H9 (cell line): ENCODE results near the gene SPINK13. TPM values are rescaled to one million over a fixed set of nuclear protein-coding genes. Genes with fewer than 3 reads are reported as not detected.

ENCODE experiments used
- DNase-seq: peaks from one replicate; pipeline ENCODE4 v3.0.0-alpha.2; 2017
- H2AFZ ChIP-seq: one replicate; pipeline ENCODE4 v1.6.1; 2013; ENCODE audit warnings: mild to moderate bottlenecking, low read length, control low read depth, moderate library complexity
- H2AK5ac ChIP-seq: 2 replicates; pipeline ENCODE4 v1.6.1; 2013; ENCODE audit warnings: low read length, control low read depth, mixed read lengths; ENCODE audit not compliant: insufficient read length
- H2BK120ac ChIP-seq: one replicate; pipeline ENCODE4 v1.6.1; 2013; ENCODE audit warnings: low read depth, mild to moderate bottlenecking, low read length, control low read depth, inconsistent platforms; ENCODE audit not compliant: poor library complexity, severe bottlenecking
- H2BK12ac ChIP-seq: 2 replicates; pipeline ENCODE4 v1.6.1; 2013; ENCODE audit warnings: low read length, control low read depth, mixed read lengths, low read depth; ENCODE audit not compliant: insufficient read length
- H2BK15ac ChIP-seq: 2 replicates; pipeline ENCODE4 v1.6.1; 2013; ENCODE audit warnings: low read depth, low read length, control low read depth
- H2BK20ac ChIP-seq: one replicate; pipeline ENCODE4 v1.6.1; 2013; ENCODE audit warnings: low read depth, mild to moderate bottlenecking, low read length, control low read depth, inconsistent platforms; ENCODE audit not compliant: poor library complexity, severe bottlenecking
- H2BK5ac ChIP-seq: 2 replicates; pipeline ENCODE4 v1.6.1; 2013; ENCODE audit warnings: low read length, control low read depth, mixed read lengths; ENCODE audit not compliant: insufficient read length
- H3K14ac ChIP-seq: 2 replicates; pipeline ENCODE4 v1.6.1; 2013; ENCODE audit warnings: low read length, control low read depth; ENCODE audit not compliant: insufficient read depth
- H3K18ac ChIP-seq: 2 replicates; pipeline ENCODE4 v1.6.1; 2013; ENCODE audit warnings: low read depth, mild to moderate bottlenecking, mixed read lengths, low read length, control low read depth; ENCODE audit not compliant: insufficient read length
- H3K23ac ChIP-seq: 2 replicates; pipeline ENCODE4 v1.6.1; 2013; ENCODE audit warnings: low read length, control low read depth, mixed read lengths, low read depth; ENCODE audit not compliant: insufficient read length
- H3K23me2 ChIP-seq: 2 replicates; pipeline ENCODE4 v1.6.1; 2013; ENCODE audit warnings: low read depth, mild to moderate bottlenecking, mixed read lengths, low read length, control low read depth; ENCODE audit not compliant: insufficient read length, poor library complexity, severe bottlenecking
- H3K27ac ChIP-seq: 2 replicates; pipeline ENCODE4 v1.5.1; 2013; ENCODE audit warnings: low read length, control low read depth, mixed read lengths, low read depth; ENCODE audit not compliant: insufficient read length
- H3K27me3 ChIP-seq: 2 replicates; pipeline ENCODE4 v1.6.1; 2013; ENCODE audit warnings: low read length, control low read depth, inconsistent platforms; ENCODE audit not compliant: insufficient read depth
- H3K4ac ChIP-seq: 2 replicates; pipeline ENCODE4 v1.6.1; 2013; ENCODE audit warnings: low read depth, mild to moderate bottlenecking, control low read depth, inconsistent platforms, low read length, moderate library complexity
- H3K4me1 ChIP-seq: 2 replicates; pipeline ENCODE4 v1.6.1; 2013; ENCODE audit warnings: low read length, control low read depth, inconsistent platforms; ENCODE audit not compliant: insufficient read depth
- H3K4me2 ChIP-seq: 2 replicates; pipeline ENCODE4 v1.6.1; 2013; ENCODE audit warnings: low read length, control low read depth, mixed read lengths; ENCODE audit not compliant: insufficient read length, insufficient read depth
- H3K56ac ChIP-seq: 2 replicates; pipeline ENCODE4 v1.6.1; 2013; ENCODE audit warnings: low read depth, mild to moderate bottlenecking, mixed read lengths, low read length, control low read depth; ENCODE audit not compliant: insufficient read length
- H3K79me1 ChIP-seq: 2 replicates; pipeline ENCODE4 v1.6.1; 2013; ENCODE audit warnings: low read depth, mild to moderate bottlenecking, moderate library complexity, low read length, control low read depth, inconsistent platforms; ENCODE audit not compliant: insufficient read depth, poor library complexity, severe bottlenecking
- H3K79me2 ChIP-seq: 2 replicates; pipeline ENCODE4 v1.6.1; 2013; ENCODE audit warnings: low read length, control low read depth, inconsistent platforms; ENCODE audit not compliant: insufficient read depth
- H3K9ac ChIP-seq: 2 replicates; pipeline ENCODE4 v1.6.1; 2013; ENCODE audit warnings: low read length, control low read depth, mixed read lengths; ENCODE audit not compliant: insufficient read length; ENCODE audit errors: extremely low read depth
- H3K9me3 ChIP-seq: one replicate; pipeline ENCODE4 v1.6.1; 2013; ENCODE audit warnings: low read depth, low read length, inconsistent platforms; ENCODE audit not compliant: control insufficient read depth
- H3T11ph ChIP-seq: one replicate; pipeline ENCODE4 v1.6.1; 2013; ENCODE audit warnings: mild to moderate bottlenecking, low read length, control low read depth, inconsistent platforms
- H4K20me1 ChIP-seq: one replicate; pipeline ENCODE4 v1.6.1; 2013; ENCODE audit not compliant: control insufficient read depth, insufficient read length, insufficient read depth
- H4K5ac ChIP-seq: 2 replicates; pipeline ENCODE4 v1.6.1; 2013; ENCODE audit warnings: low read depth, mild to moderate bottlenecking, mixed read lengths, low read length, control low read depth; ENCODE audit not compliant: insufficient read length
- H4K8ac ChIP-seq: replicated peaks from 2 replicates; pipeline ENCODE4 v1.6.1; 2013; ENCODE audit warnings: low read length, control low read depth, mixed read lengths, low read depth; ENCODE audit not compliant: insufficient read length
- H4K91ac ChIP-seq: 2 replicates; pipeline ENCODE4 v1.6.1; 2013; ENCODE audit warnings: low read depth, mild to moderate bottlenecking, moderate library complexity, mixed read lengths, low read length, control low read depth; ENCODE audit not compliant: insufficient read length
- H3K27ac Mint-ChIP-seq, 3 experiments: 2 replicates in 2 of 3; 3 replicates in 1 of 3; pipeline ENCODE4 v1.8.0; 2020 to 2021; ENCODE audit warnings: mixed read lengths in 3 of 3, mild to moderate bottlenecking in 1 of 3, moderate library complexity in 1 of 3
- H3K27me3 Mint-ChIP-seq: 2 replicates; pipeline ENCODE4 v1.8.0; 2021; ENCODE audit warnings: low read depth, mild to moderate bottlenecking, moderate library complexity, mixed read lengths
- H3K36me3 Mint-ChIP-seq, 3 experiments: 2 replicates in 2 of 3; 3 replicates in 1 of 3; pipeline ENCODE4 v1.8.0; 2020 to 2021; ENCODE audit warnings: low read depth in 3 of 3, mixed read lengths in 3 of 3; ENCODE audit not compliant: insufficient read depth in 1 of 3
- H3K4me1 Mint-ChIP-seq, 2 experiments: 2 replicates each; pipeline ENCODE4 v1.8.0; 2020; ENCODE audit warnings: mixed read lengths in 2 of 2
- H3K4me3 Mint-ChIP-seq, 2 experiments: 2 replicates in 1 of 2; 3 replicates in 1 of 2; pipeline ENCODE4 v1.8.0; 2020 to 2021; ENCODE audit warnings: mild to moderate bottlenecking in 2 of 2, mixed read lengths in 2 of 2, moderate library complexity in 1 of 2
- H3K9me3 Mint-ChIP-seq, 2 experiments: 2 replicates in 1 of 2; 3 replicates in 1 of 2; pipeline ENCODE4 v1.8.0; 2020; ENCODE audit warnings: mild to moderate bottlenecking in 2 of 2, mixed read lengths in 2 of 2, moderate library complexity in 1 of 2
- WGBS: extraction: QIAGEN DNeasy Blood & Tissue Kit; methylation state at CpG from one replicate; pipeline ENCODE4 v1.1.7; 2013; ENCODE audit warnings: missing lambda C conversion rate, low lambda C conversion rate, mixed read lengths; ENCODE audit not compliant: insufficient read length; ENCODE audit errors: extremely low coverage; 5-methylcytosine and 5-hydroxymethylcytosine counted together
- total RNA-seq: library from RNA; stranded (reverse); gene quantifications from 2 replicates; pipeline ENCODE4 v1.2.1, GENCODE V29; 2021
- TF ChIP-seq, protein P1 (sequence below): fragments of 200-600 bp; sonication (generic); conservative IDR thresholded peaks from 3 replicates; pipeline ENCODE4 v1.8.0; 2021; ENCODE audit warnings: antibody characterized with exemption, mild to moderate bottlenecking

The SPINK13 gene
- total RNA-seq, 1 experiment from 2014 or later, result not detected

DNA sequence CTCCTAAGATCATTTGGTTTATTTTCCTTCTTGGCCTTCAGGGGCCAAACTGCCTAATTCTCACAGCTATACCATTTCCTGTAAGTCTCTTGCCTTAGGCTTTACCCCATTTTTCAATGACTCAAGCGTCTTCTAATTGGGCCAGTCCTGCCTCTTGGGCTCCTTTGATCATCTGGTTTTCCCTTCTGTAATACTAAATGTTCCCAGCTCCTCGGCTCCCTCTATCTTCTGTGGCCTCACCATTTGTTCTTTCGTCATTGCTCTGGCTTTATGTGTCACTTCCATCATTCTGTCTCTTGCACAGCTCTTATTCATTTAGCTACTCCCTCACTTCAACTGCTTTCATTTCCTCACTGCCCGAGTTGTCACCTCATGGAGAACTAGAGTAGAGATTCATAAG, 29.1 kb downstream of the SPINK13 start:
- H2BK5ac ChIP-seq, result no peak overlapping the region
- no peaks in the 10 kb centered on the region for H3K4me1 ChIP-seq
- H2BK15ac ChIP-seq, result no peak overlapping the region
- no peak overlapping the region for H3K56ac ChIP-seq
- H3K18ac ChIP-seq, result no peak overlapping the region
- H3K9me3 Mint-ChIP-seq, result no peaks in the 10 kb centered on the region
- no peaks in the 10 kb centered on the region for H3K36me3 Mint-ChIP-seq
- WGBS, result no CpG with 5 or more reads among the region's 4 CpGs
- no peaks in the 10 kb centered on the region for H4K20me1 ChIP-seq
- no peak overlapping the region for H3K4me3 Mint-ChIP-seq
- H4K91ac ChIP-seq, result no peak overlapping the region
- H3K4ac ChIP-seq, result no peak overlapping the region
- H3K9ac ChIP-seq, result no peak overlapping the region
- no peaks in the 10 kb centered on the region for H3K9me3 ChIP-seq
- no peak overlapping the region for H4K8ac ChIP-seq
- no peak overlapping the region for H3K23ac ChIP-seq
- no peaks in the 10 kb centered on the region; the same call in 1 of the 2 replicates for H3K27me3 Mint-ChIP-seq
- TF ChIP-seq, protein P1, sequence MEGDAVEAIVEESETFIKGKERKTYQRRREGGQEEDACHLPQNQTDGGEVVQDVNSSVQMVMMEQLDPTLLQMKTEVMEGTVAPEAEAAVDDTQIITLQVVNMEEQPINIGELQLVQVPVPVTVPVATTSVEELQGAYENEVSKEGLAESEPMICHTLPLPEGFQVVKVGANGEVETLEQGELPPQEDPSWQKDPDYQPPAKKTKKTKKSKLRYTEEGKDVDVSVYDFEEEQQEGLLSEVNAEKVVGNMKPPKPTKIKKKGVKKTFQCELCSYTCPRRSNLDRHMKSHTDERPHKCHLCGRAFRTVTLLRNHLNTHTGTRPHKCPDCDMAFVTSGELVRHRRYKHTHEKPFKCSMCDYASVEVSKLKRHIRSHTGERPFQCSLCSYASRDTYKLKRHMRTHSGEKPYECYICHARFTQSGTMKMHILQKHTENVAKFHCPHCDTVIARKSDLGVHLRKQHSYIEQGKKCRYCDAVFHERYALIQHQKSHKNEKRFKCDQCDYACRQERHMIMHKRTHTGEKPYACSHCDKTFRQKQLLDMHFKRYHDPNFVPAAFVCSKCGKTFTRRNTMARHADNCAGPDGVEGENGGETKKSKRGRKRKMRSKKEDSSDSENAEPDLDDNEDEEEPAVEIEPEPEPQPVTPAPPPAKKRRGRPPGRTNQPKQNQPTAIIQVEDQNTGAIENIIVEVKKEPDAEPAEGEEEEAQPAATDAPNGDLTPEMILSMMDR, result peak; percentile 22; the same call in 1 of the 3 replicates
- no peak overlapping the region for H2BK20ac ChIP-seq
- no peak overlapping the region for H3T11ph ChIP-seq
- H2BK120ac ChIP-seq, result no peak overlapping the region
- no peak overlapping the region for H3K4me2 ChIP-seq
- no peaks in the 10 kb centered on the region for H3K79me2 ChIP-seq
- H3K79me1 ChIP-seq, result no peaks in the 10 kb centered on the region
- no peaks in the 10 kb centered on the region for H3K4me1 Mint-ChIP-seq
- no peak overlapping the region for H3K27ac Mint-ChIP-seq
- H4K5ac ChIP-seq, result no peak overlapping the region
- H3K27ac ChIP-seq, result no peak overlapping the region
- no peak overlapping the region for H2BK12ac ChIP-seq
- no peak overlapping the region for H3K14ac ChIP-seq
- DNase-seq, result no peak
- H3K27me3 ChIP-seq, result no peaks in the 10 kb centered on the region
- H2AFZ ChIP-seq, result no peak overlapping the region
- no peaks in the 10 kb centered on the region for H3K23me2 ChIP-seq
- H2AK5ac ChIP-seq, result no peak overlapping the region
